Activated CD8-positive, alpha-beta memory T cell treated with anti-CD3 and anti-CD28 coated beads for 1 hour (primary cell): ENCODE measurements around the gene TOE1.
A peak's percentile ranks its signal among the peaks of the same experiment; 100 is the strongest.

Source experiments
- DNase-seq, 2 donors: peaks; one replicate each; pipeline ENCODE4 v3.0.0-alpha.2; 2020; ENCODE audit warnings: low read depth in 1 of 2; ENCODE audit errors: extremely low read depth in 1 of 2

The TOE1 gene

GRCh38 chr1:45326627-45327623, 13.0 kb upstream of the TOE1 start, which contains the start of gene HPDL:
Gene HPDL (plus strand): TSS chr1:45326895. CDS start chr1:45327149, 254 bp downstream.
- DNase-seq, result peak in 1 of 2 donors; percentile 42

- DNase-seq, result no peak
These were observed 12.1 kb upstream of the TOE1 start for GRCh38 chr1:45327644-45328515.

GRCh38 chr1:45328680-45329079, 11.3 kb upstream of the TOE1 start:
- DNase-seq, result no peak

- DNase-seq, result no peak
These were observed 10.5 kb upstream of the TOE1 start for GRCh38 chr1:45329445-45329844.

GRCh38 chr1:45331436-45332345, 8.3 kb upstream of the TOE1 start:
- DNase-seq, result no peak

GRCh38 chr1:45332346-45332720, 7.6 kb upstream of the TOE1 start:
- no peak for DNase-seq

GRCh38 chr1:45334308-45335245, 5.4 kb upstream of the TOE1 start:
- no peak for DNase-seq

GRCh38 chr1:45335855-45336324, 4.1 kb upstream of the TOE1 start:
- no peak for DNase-seq

- DNase-seq, result no peak
These were observed 2.2 kb upstream of the TOE1 start for GRCh38 chr1:45337630-45338325.

GRCh38 chr1:45340816-45341466, 971 bp downstream of the TOE1 start:
- no peak for DNase-seq

- no peak for DNase-seq
These were observed 4.5 kb downstream of the TOE1 start for GRCh38 chr1:45344499-45344898.

- no peak for DNase-seq
These were observed 5.0 kb downstream of the TOE1 start for GRCh38 chr1:45345014-45345413.

- DNase-seq, result no peak
These were observed 6.5 kb downstream of the TOE1 start for GRCh38 chr1:45346473-45346872.

- DNase-seq, result no peak
These were observed 8.1 kb downstream of the TOE1 start for GRCh38 chr1:45348020-45348419.

- no peak for DNase-seq
These were observed 8.6 kb downstream of the TOE1 start for GRCh38 chr1:45348609-45348965.

- DNase-seq, result no peak
These were observed 9.2 kb downstream of the TOE1 start for GRCh38 chr1:45348966-45349677.

GRCh38 chr1:45351508-45351907, 11.5 kb downstream of the TOE1 start:
- DNase-seq, result no peak

GRCh38 chr1:45353685-45354084, 13.7 kb downstream of the TOE1 start:
- DNase-seq, result no peak
